Activated CD8-positive, alpha-beta memory T cell treated with anti-CD3 and anti-CD28 coated beads, Interleukin-2, amount 50 U/mL, for 24 hours (primary cell): Measurements from ENCODE around the gene KCNMA1.

Source experiments
- DNase-seq: peaks from one replicate; pipeline ENCODE4 v3.0.0-alpha.2; 2020; ENCODE audit errors: extremely low read depth

KCNMA1 gene

GRCh38 chr10:77377678-77378352, 259.8 kb downstream of the KCNMA1 start:
- no peak for DNase-seq

GRCh38 chr10:77377034-77377433, 260.6 kb downstream of the KCNMA1 start:
- DNase-seq: no peak

GRCh38 chr10:77374189-77374656, 263.4 kb downstream of the KCNMA1 start:
- DNase-seq: no peak

- DNase-seq: no peak
Measured at GRCh38 chr10:77371848-77372799, 265.5 kb downstream of the KCNMA1 start.

GRCh38 chr10:77371421-77371820, 266.2 kb downstream of the KCNMA1 start:
- DNase-seq: no peak

- DNase-seq: no peak
Measured at GRCh38 chr10:77368006-77368405, 269.6 kb downstream of the KCNMA1 start.

- no peak for DNase-seq
Measured at GRCh38 chr10:77363210-77363609, 274.4 kb downstream of the KCNMA1 start.

- DNase-seq: no peak
Measured at GRCh38 chr10:77361831-77362230, 275.8 kb downstream of the KCNMA1 start.

GRCh38 chr10:77361426-77361825, 276.2 kb downstream of the KCNMA1 start:
- DNase-seq: no peak

GRCh38 chr10:77360835-77361234, 276.8 kb downstream of the KCNMA1 start:
- DNase-seq: no peak

GRCh38 chr10:77359950-77360520, 277.6 kb downstream of the KCNMA1 start:
- no peak for DNase-seq

GRCh38 chr10:77359287-77359691, 278.3 kb downstream of the KCNMA1 start:
- no peak for DNase-seq

- no peak for DNase-seq
Measured at GRCh38 chr10:77358656-77359055, 279.0 kb downstream of the KCNMA1 start.

GRCh38 chr10:77357611-77358310, 279.8 kb downstream of the KCNMA1 start:
- no peak for DNase-seq

GRCh38 chr10:77357185-77357584, 280.4 kb downstream of the KCNMA1 start:
- no peak for DNase-seq

- no peak for DNase-seq
Measured at GRCh38 chr10:77355844-77356243, 281.8 kb downstream of the KCNMA1 start.

- no peak for DNase-seq
Measured at GRCh38 chr10:77351386-77351785, 286.2 kb downstream of the KCNMA1 start.

GRCh38 chr10:77350711-77351119, 286.9 kb downstream of the KCNMA1 start:
- DNase-seq: no peak

GRCh38 chr10:77350134-77350533, 287.5 kb downstream of the KCNMA1 start:
- no peak for DNase-seq

- no peak for DNase-seq
Measured at GRCh38 chr10:77349226-77349625, 288.4 kb downstream of the KCNMA1 start.

- DNase-seq: no peak
Measured at GRCh38 chr10:77348751-77349150, 288.9 kb downstream of the KCNMA1 start.

GRCh38 chr10:77348082-77348481, 289.5 kb downstream of the KCNMA1 start:
- no peak for DNase-seq
